SU-DHL-6 (cell line): ENCODE measurements around the gene HTT.

Experiments
- CTCF ChIP-seq: fragments of 200-600 bp; sonication (generic); IDR thresholded peaks from one replicate; pipeline ENCODE4 v1.5.1; 2017; ENCODE audit warnings: antibody characterized with exemption, mild to moderate bottlenecking, low read length, moderate library complexity; ENCODE audit not compliant: insufficient read depth, poor library complexity, severe bottlenecking
- EZH2phosphoT487 ChIP-seq: fragments of 200-600 bp; sonication (generic), shearing (Covaris generic); conservative IDR thresholded peaks from 2 replicates; pipeline ENCODE4 v1.6.1; 2018; ENCODE audit warnings: mild to moderate bottlenecking, antibody characterized with exemption, low read length, moderate library complexity, mixed read lengths

DNA sequence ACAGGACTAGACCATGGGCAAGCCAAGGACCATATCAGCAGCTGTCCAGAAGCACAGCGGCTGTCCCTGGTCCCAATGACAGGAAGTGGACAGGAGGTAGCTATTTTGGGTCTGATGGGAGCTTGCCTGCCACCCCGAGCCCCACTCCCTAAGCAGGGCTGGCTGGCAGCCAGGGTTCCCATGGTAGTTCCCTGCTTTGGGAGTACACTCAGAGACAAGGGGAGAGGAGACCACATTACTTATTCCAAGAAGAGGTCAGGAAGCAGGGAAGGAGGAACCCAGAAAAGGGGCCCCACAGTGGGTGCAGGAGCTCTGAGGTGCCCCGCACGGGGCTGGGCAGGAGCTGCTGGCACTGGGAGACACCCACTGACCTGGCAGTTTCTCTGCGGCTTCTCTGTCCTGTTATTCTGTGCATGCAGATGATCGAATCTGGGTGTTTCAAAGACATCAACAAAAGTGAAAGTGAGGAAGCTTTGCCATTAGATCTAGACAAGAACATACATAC lies 36.5 kb upstream of the HTT start:
- no peak for TF ChIP-seq CTCF
- no peak for TF ChIP-seq EZH2phosphoT487
